Astrocyte (in vitro differentiated cells and primary cell): Measurements from ENCODE around the gene NET1.

Experiments used
- EZH2 ChIP-seq: IDR thresholded peaks from 2 replicates; pipeline ENCODE4 v1.6.1; 2012; ENCODE audit warnings: mild to moderate bottlenecking, low read length, inconsistent platforms; ENCODE audit not compliant: insufficient read depth
- TF ChIP-seq, protein P1 (sequence below): IDR thresholded peaks from 2 replicates; pipeline ENCODE4 v1.5.1; 2011; ENCODE audit warnings: low read depth, mild to moderate bottlenecking, inconsistent platforms, low read length, moderate library complexity; ENCODE audit not compliant: insufficient read depth

DNA sequence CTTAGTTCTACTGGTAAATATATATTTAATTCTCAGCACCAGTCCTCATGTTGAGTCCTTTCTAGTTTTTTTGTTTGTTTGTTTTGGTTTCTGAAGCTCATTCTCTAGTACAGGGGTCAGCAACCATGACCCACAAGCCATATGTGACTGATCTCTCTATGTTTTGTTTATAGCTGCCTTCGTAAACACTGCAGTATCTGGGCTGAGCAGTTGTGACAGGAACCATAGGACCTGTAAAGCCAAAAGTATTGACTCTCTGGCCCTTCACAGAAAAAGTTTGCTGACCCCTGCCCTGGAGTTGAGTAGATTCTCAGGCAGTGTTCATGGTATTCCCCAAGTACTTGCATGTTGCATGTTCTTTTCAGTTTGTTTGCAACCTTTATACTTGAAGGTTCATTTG, 20.8 kb downstream of the NET1 start:
- TF ChIP-seq, protein P1, sequence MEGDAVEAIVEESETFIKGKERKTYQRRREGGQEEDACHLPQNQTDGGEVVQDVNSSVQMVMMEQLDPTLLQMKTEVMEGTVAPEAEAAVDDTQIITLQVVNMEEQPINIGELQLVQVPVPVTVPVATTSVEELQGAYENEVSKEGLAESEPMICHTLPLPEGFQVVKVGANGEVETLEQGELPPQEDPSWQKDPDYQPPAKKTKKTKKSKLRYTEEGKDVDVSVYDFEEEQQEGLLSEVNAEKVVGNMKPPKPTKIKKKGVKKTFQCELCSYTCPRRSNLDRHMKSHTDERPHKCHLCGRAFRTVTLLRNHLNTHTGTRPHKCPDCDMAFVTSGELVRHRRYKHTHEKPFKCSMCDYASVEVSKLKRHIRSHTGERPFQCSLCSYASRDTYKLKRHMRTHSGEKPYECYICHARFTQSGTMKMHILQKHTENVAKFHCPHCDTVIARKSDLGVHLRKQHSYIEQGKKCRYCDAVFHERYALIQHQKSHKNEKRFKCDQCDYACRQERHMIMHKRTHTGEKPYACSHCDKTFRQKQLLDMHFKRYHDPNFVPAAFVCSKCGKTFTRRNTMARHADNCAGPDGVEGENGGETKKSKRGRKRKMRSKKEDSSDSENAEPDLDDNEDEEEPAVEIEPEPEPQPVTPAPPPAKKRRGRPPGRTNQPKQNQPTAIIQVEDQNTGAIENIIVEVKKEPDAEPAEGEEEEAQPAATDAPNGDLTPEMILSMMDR: no peak
- TF ChIP-seq EZH2: no peak
